K562 (cell line): Measurements from ENCODE around the gene MTOR. TPM values are rescaled to one million over a fixed set of nuclear protein-coding genes. Genes with fewer than 3 reads are reported as not detected.
A peak's percentile ranks its signal among the peaks of the same experiment; 100 is the strongest.

Experiments
- ATAC-seq: fragments of 200-7000 bp; cut with Tn5 transposase; 3 replicates; pipeline ENCODE4 v1.9.1; 2020; ENCODE audit warnings: moderate library complexity
- BruUV-seq: library from RNA; stranded (reverse); fragments of 400-500 nt; replicated peaks from 2 replicates; lab custom pipeline; 2021; lab: Mats Ljungman, UMichigan
- CTCF ChIA-PET: fragments of 300-600 bp; formaldehyde crosslinking; extraction: SDS; loops from one replicate; lab custom pipeline; 2021; ENCODE audit warnings: low intra/inter-chr PET ratio; lab: Yijun Ruan, JAX
- POLR2A ChIA-PET: fragments of 300-600, 350-650 bp; sonication (Branson Sonifier 250); formaldehyde crosslinking; extraction: SDS; loops from one replicate; lab custom pipeline; 2021; ENCODE audit warnings: antibody characterized with exemption, inconsistent platforms; lab: Yijun Ruan, JAX
- DNase-seq, 4 experiments: peaks; one replicate each; pipeline versions ENCODE4 v3.0.0 to v3.0.0-alpha.2; 2011 to 2018; ENCODE audit warnings: low spot score in 3 of 4, mixed read lengths in 3 of 4; ENCODE audit errors: extremely low read depth in 1 of 4
- FAIRE-seq: peaks from 2 replicates; lab custom pipeline; 2011; peaks lifted over from hg19 to GRCh38; lab: Jason Lieb, UNC
- H2AFZ ChIP-seq: 2 replicates; pipeline ENCODE4 v1.6.0; 2011; ENCODE audit warnings: low read depth, low read length, control low read depth, inconsistent platforms
- H3K27ac ChIP-seq: fragments of 200-600 bp; 3 replicates; pipeline ENCODE4 v1.8.0; 2011; ENCODE audit warnings: low read depth, mild to moderate bottlenecking, control low read depth, inconsistent platforms, low read length, moderate library complexity, mixed read lengths; ENCODE audit errors: extremely low read depth
- H3K27me3 ChIP-seq, 2 experiments: fragments of 300-600 bp in 1 of 2; 2 replicates in 1 of 2; 3 replicates in 1 of 2; pipeline versions ENCODE4 v1.6.0 to v1.8.0; 2011; ENCODE audit warnings: inconsistent platforms in 2 of 2, low read length in 2 of 2, mild to moderate bottlenecking in 1 of 2, mixed read lengths in 1 of 2, moderate library complexity in 1 of 2; ENCODE audit not compliant: control insufficient read depth in 2 of 2, insufficient read depth in 2 of 2
- H3K36me3 ChIP-seq: fragments of 300-600 bp; 3 replicates; pipeline ENCODE4 v1.8.0; 2011; ENCODE audit warnings: mild to moderate bottlenecking, low read length, inconsistent platforms; ENCODE audit not compliant: control insufficient read depth, insufficient read depth
- H3K4me1 ChIP-seq, 2 experiments: fragments of 200-600 bp in 1 of 2; replicated peaks in 1 of 2; 2 replicates in 1 of 2; 3 replicates in 1 of 2; pipeline versions ENCODE4 v1.5.1 to v1.8.0; 2011; ENCODE audit warnings: inconsistent platforms in 2 of 2, low read length in 2 of 2, mild to moderate bottlenecking in 1 of 2, mixed read lengths in 1 of 2, moderate library complexity in 1 of 2; ENCODE audit not compliant: control insufficient read depth in 2 of 2, insufficient read depth in 2 of 2
- H3K4me2 ChIP-seq: 2 replicates; pipeline ENCODE4 v1.6.1; 2011; ENCODE audit warnings: low read length, control low read depth, inconsistent platforms, mixed read lengths; ENCODE audit not compliant: insufficient read depth
- H3K4me3 ChIP-seq: fragments of 200-600 bp; sonication (generic), shearing (Covaris generic); 2 replicates; pipeline ENCODE4 v1.5.1; 2016; ENCODE audit warnings: control low read depth, inconsistent platforms
- H3K79me2 ChIP-seq: fragments of 200-600 bp; 3 replicates; pipeline ENCODE4 v1.8.0; 2011; ENCODE audit warnings: low read length, inconsistent platforms; ENCODE audit not compliant: control insufficient read depth, insufficient read depth
- H3K9ac ChIP-seq, 2 experiments: 2 replicates each; pipeline versions ENCODE4 v1.6.0 to v1.6.1; 2011; ENCODE audit warnings: low read depth in 2 of 2, low read length in 2 of 2, control low read depth in 1 of 2, inconsistent platforms in 1 of 2, mild to moderate bottlenecking in 1 of 2, mixed read lengths in 1 of 2; ENCODE audit not compliant: insufficient read depth in 1 of 2
- H3K9me1 ChIP-seq: one replicate; pipeline ENCODE4 v1.6.0; 2011; ENCODE audit warnings: inconsistent platforms, mild to moderate bottlenecking, low read length, moderate library complexity; ENCODE audit not compliant: control insufficient read depth, insufficient read depth
- H3K9me3 ChIP-seq: replicated peaks from 2 replicates; pipeline ENCODE4 v1.5.1; 2011; ENCODE audit warnings: low read depth, low read length, inconsistent platforms; ENCODE audit not compliant: control insufficient read depth, insufficient read depth
- H4K20me1 ChIP-seq: replicated peaks from 2 replicates; pipeline ENCODE4 v1.6.1; 2011; ENCODE audit warnings: low read length, inconsistent platforms, mixed read lengths; ENCODE audit not compliant: control insufficient read depth, insufficient read depth
- CGGBP1 ChIP-seq: fragments of 250-450 bp; sonication (Bioruptor Pico); IDR thresholded peaks from 2 replicates; pipeline ENCODE4 v1.9.0; 2021; ENCODE audit warnings: mild to moderate bottlenecking
- ETV6 ChIP-seq, 3 experiments: fragments of 150-350 bp in 1 of 3; sonication (generic) in 1 of 3; formaldehyde crosslinking in 1 of 3; IDR thresholded peaks; 2 replicates each; pipeline versions ENCODE4 v1.6.1 to v1.8.0; 2014 to 2022; ENCODE audit warnings: borderline replicate concordance in 2 of 3, low read depth in 2 of 3, antibody characterized with exemption in 1 of 3, low read length in 1 of 3, mild to moderate bottlenecking in 1 of 3, missing genetic modification reagents in 1 of 3
- GATAD2B ChIP-seq: fragments of 450-650 bp; IDR thresholded peaks from 2 replicates; pipeline ENCODE4 v1.6.1; 2017; ENCODE audit warnings: mild to moderate bottlenecking, borderline replicate concordance
- MBD1 ChIP-seq: fragments of 250-450 bp; sonication (Bioruptor Pico); IDR thresholded peaks from 2 replicates; pipeline ENCODE4 v1.8.0; 2022; ENCODE audit warnings: inconsistent platforms
- NCOA2 ChIP-seq, 2 experiments: fragments of 450-650 bp; IDR thresholded peaks; 2 replicates each; pipeline ENCODE4 v1.6.1; 2018; ENCODE audit warnings: mild to moderate bottlenecking in 2 of 2, moderate library complexity in 1 of 2; ENCODE audit not compliant: partially characterized antibody in 2 of 2
- NR2C1 ChIP-seq, 2 experiments: fragments of 450-650 bp; IDR thresholded peaks; 2 replicates each; pipeline ENCODE4 v1.6.1; 2017; ENCODE audit warnings: mild to moderate bottlenecking in 2 of 2, antibody characterized with exemption in 1 of 2, inconsistent platforms in 1 of 2, missing compliant biosample characterization in 1 of 2, missing genetic modification characterization in 1 of 2
- RREB1 ChIP-seq: fragments of 250-450 bp; sonication (Bioruptor Pico); IDR thresholded peaks from 2 replicates; pipeline ENCODE4 v1.4.0; 2020
- TCF15 ChIP-seq: fragments of 250-450 bp; sonication (Bioruptor Pico); IDR thresholded peaks from 2 replicates; pipeline ENCODE4 v1.8.0; 2022; ENCODE audit warnings: moderate library complexity, mild to moderate bottlenecking, inconsistent platforms
- TCF3 ChIP-seq: sonication (generic); formaldehyde crosslinking; IDR thresholded peaks from 2 replicates; pipeline ENCODE4 v1.4.0; 2020; ENCODE audit warnings: mild to moderate bottlenecking, missing genetic modification reagents
- TEAD4 ChIP-seq, 2 experiments: sonication (generic) in 1 of 2; formaldehyde crosslinking in 1 of 2; IDR thresholded peaks; 2 replicates each; pipeline versions ENCODE4 v1.6.1 to v1.8.0; 2012 to 2022; ENCODE audit warnings: borderline replicate concordance in 1 of 2, inconsistent platforms in 1 of 2, low read length in 1 of 2, mild to moderate bottlenecking in 1 of 2, missing genetic modification reagents in 1 of 2
- THRAP3 ChIP-seq: fragments of 450-650 bp; IDR thresholded peaks from 2 replicates; pipeline ENCODE4 v1.6.1; 2016; ENCODE audit warnings: mild to moderate bottlenecking, inconsistent platforms, borderline replicate concordance
- XRCC3 ChIP-seq: fragments of 450-650 bp; IDR thresholded peaks from 2 replicates; pipeline ENCODE4 v1.6.1; 2017; ENCODE audit warnings: mild to moderate bottlenecking, moderate library complexity
- WGBS: fragments of 100-300 bp; shearing (Covaris generic); methylation state at CpG from one replicate; pipeline ENCODE4 v1.1.6; 2016; ENCODE audit warnings: low coverage, mixed read lengths; ENCODE audit not compliant: insufficient coverage; ENCODE audit errors: missing lambda C conversion rate; 5-methylcytosine and 5-hydroxymethylcytosine counted together
- in situ Hi-C: fragments of 300-500 bp; cut with MboI; formaldehyde crosslinking; loops from 4 replicates; pipeline ENCODE4 v1.15.0; 2018; ENCODE audit warnings: inconsistent platforms, mixed read lengths
- intact Hi-C: fragments of 100-400 bp; cut with micrococcal nuclease; formaldehyde crosslinking; loops from 2 replicates; pipeline ENCODE4 v1.14.2; 2022
- polyA plus RNA-seq, 8 experiments: library from polyadenylated mRNA; depleted of rRNA in 4 of 8; stranded (reverse) in 5 of 8; unstranded in 3 of 8; fragments of >200 nt; fragmentation: Nextera tagmentation in 2 of 8; fragmentation: Illumina TruSeq in 1 of 8; extraction: Ambion mirVana in 2 of 8; extraction: Trizol in 1 of 8; gene quantifications; 2 replicates each; pipeline versions ENCODE4 v1.2.1 to v1.2.3, GENCODE V29; 2011 to 2014; ENCODE audit warnings: inconsistent platforms in 1 of 8, missing spikeins in 1 of 8
- total RNA-seq, 7 experiments: library from RNA; depleted of rRNA in 6 of 7; stranded (reverse); fragments of >200 nt in 6 of 7; fragmentation: Illumina TruSeq in 2 of 7; extraction: Trizol in 2 of 7; gene quantifications; 2 replicates each; pipeline versions ENCODE4 v1.2.1 to v1.2.3, GENCODE V29; 2011 to 2021; ENCODE audit warnings: low replicate concordance in 1 of 7

Gene MTOR
- total and polyA plus RNA-seq, 9 of the 15 experiments (the other 6 are each of a cell fraction or from before 2014, with no cell fraction given), result 11.4 to 71.4 (median 52.2) TPM

GRCh38 chr1:11098931-11099309, 163.4 kb downstream of the MTOR start:
- Histone ChIP-seq H3K9me3 (no peaks in the 10 kb centered on the region), H2AFZ (peak overlapping the region; percentile 96), H3K27me3 (no peaks in the 10 kb centered on the region), H4K20me1 (no peaks in the 10 kb centered on the region), H3K4me1 (peaks cover 8 to 14% of the 10 kb centered on the region in 2 experiments; a peak in 4 of 5 replicates), H3K79me2 (peaks cover 27% of the 10 kb centered on the region), H3K4me3 (peak overlapping the region; percentile 86), H3K9ac (peak overlapping the region; percentile 95 to 99), H3K4me2 (peak overlapping the region; percentile 94), H3K27ac (peak overlapping the region; percentile 87), H3K9me1 (no peaks in the 10 kb centered on the region), H3K36me3 (peaks cover 44% of the 10 kb centered on the region)
- in situ Hi-C loops, result no loop called here
- CTCF ChIA-PET, result interaction anchor here (0.6 kb wide), 1 partner anchor 1134 kb away, joined by 5 read pairs; no protein-coding TSS in a partner anchor
- FAIRE-seq (peak; percentile 59), DNase-seq (no peak), ATAC-seq (no peak)
- no TSS peak for BruUV-seq
- intact Hi-C loops, result no loop called here
- POLR2A ChIA-PET, result interaction anchor here (0.7 to 3.4 kb wide), 17 partner anchors 8 to 225 kb away, joined by 3 to 28 read pairs (median 4); partner anchors contain the start of gene TARDBP
- WGBS, result 6% methylated on average over 5 of the region's 5 CpGs
- TF ChIP-seq MBD1 (CRISPR knock-in tag) (no peak), GATAD2B (no peak; the same call in 1 of the 2 replicates), NCOA2 (IDR thresholded peaks at IDR 0.05; ENCODE audit: partially characterized antibody in 2 of 2) (peak in 1 of 2 experiments; percentile 9), TEAD4 (IDR thresholded peaks at IDR 0.05; ENCODE audit: low read length) (0 out of 2 replicates have a peak, but pooled peaks have one; percentile 5), TEAD4 (CRISPR knock-in tag; IDR thresholded peaks at IDR 0.05; ENCODE audit: borderline replicate concordance) (no peak), THRAP3 (0 out of 2 replicates have a peak, but pooled peaks have one; percentile 50), ETV6 (IDR thresholded peaks at IDR 0.05; ENCODE audit: borderline replicate concordance in 1 of 2, low read depth in 2 of 2, low read length in 1 of 2) (0 out of 4 replicates have a peak, but pooled peaks of 1 of the 2 experiments have one; percentile 1), ETV6 (CRISPR knock-in tag; IDR thresholded peaks at IDR 0.05; ENCODE audit: borderline replicate concordance) (no peak), CGGBP1 (CRISPR knock-in tag) (peak; percentile 40; the same call in 1 of the 2 replicates), TCF15 (CRISPR knock-in tag) (no peak), TCF3 (CRISPR knock-in tag) (no peak), NR2C1 (IDR thresholded peaks at IDR 0.05) (0 out of 2 replicates have a peak, but pooled peaks have one; percentile 19), NR2C1 (tag; IDR thresholded peaks at IDR 0.05) (no peak), RREB1 (CRISPR knock-in tag) (no peak), XRCC3 (0 out of 2 replicates have a peak, but pooled peaks have one; percentile 57)
